Heart left ventricle (tissue), 16 donors: ENCODE data around the gene CLEC16A. TPM values are rescaled to one million over a fixed set of nuclear protein-coding genes. Genes with fewer than 3 reads are reported as not detected.

ENCODE experiments used
- ATAC-seq, 4 donors: fragments of 200-7000 bp; cut with Tn5 transposase; one replicate each; pipeline ENCODE4 v1.9.1; 2020 to 2022; ENCODE audit warnings: moderate library complexity in 4 of 4, mild to moderate bottlenecking in 3 of 4, moderate number of reproducible peaks in 1 of 4
- DNase-seq, 5 donors: peaks; one replicate each; pipeline ENCODE4 v3.0.0-alpha.2; 2020
- H3K27ac ChIP-seq, 12 donors: fragments of 200-600 bp; sonication (generic) in 4 of 12; one replicate each; pipeline versions ENCODE4 v1.5.0 to v1.8.0; 2016 to 2022; ENCODE audit warnings: mild to moderate bottlenecking in 2 of 12
- H3K27me3 ChIP-seq, 9 donors: fragments of 200-600 bp; sonication (generic) in 2 of 9; one replicate each; pipeline versions ENCODE4 v1.5.1 to v1.8.0; 2016 to 2022; ENCODE audit warnings: mild to moderate bottlenecking in 3 of 9
- H3K36me3 ChIP-seq, 9 donors: fragments of 200-600 bp; sonication (generic) in 2 of 9; one replicate each; pipeline versions ENCODE4 v1.5.0 to v1.8.0; 2018 to 2022; ENCODE audit warnings: mild to moderate bottlenecking in 2 of 9
- H3K4me1 ChIP-seq, 12 donors: fragments of 200-600 bp; sonication (generic) in 4 of 12; one replicate each; pipeline versions ENCODE4 v1.5.0 to v1.8.0; 2016 to 2022; ENCODE audit warnings: mild to moderate bottlenecking in 3 of 12
- H3K4me3 ChIP-seq, 12 donors: fragments of 200-600 bp; sonication (generic) in 4 of 12; one replicate each; pipeline versions ENCODE4 v1.5.0 to v1.8.0; 2017 to 2022; ENCODE audit warnings: mild to moderate bottlenecking in 9 of 12, moderate library complexity in 4 of 12
- H3K9me3 ChIP-seq, 12 donors: fragments of 200-600 bp; sonication (generic) in 4 of 12; one replicate each; pipeline versions ENCODE4 v1.5.0 to v1.8.0; 2016 to 2022; ENCODE audit warnings: mild to moderate bottlenecking in 1 of 12
- CTCF ChIP-seq, 12 donors: fragments of 200-600 bp; sonication (generic) in 4 of 12; IDR thresholded peaks; one replicate each; pipeline versions ENCODE4 v1.5.0 to v1.8.0; 2018 to 2022; ENCODE audit warnings: antibody characterized with exemption in 12 of 12, mild to moderate bottlenecking in 5 of 12
- POLR2A ChIP-seq, 2 donors: fragments of 450-650 bp; IDR thresholded peaks; one replicate each; pipeline ENCODE4 v1.6.1; 2017; ENCODE audit warnings: antibody characterized with exemption in 2 of 2, mild to moderate bottlenecking in 2 of 2, moderate library complexity in 2 of 2
- WGBS, 4 donors: extraction: QIAGEN DNeasy Blood & Tissue Kit in 2 of 4; methylation state at CpG; one replicate each; pipeline versions ENCODE4 v1.1.5 to v1.1.7; 2013 to 2018; 5-methylcytosine and 5-hydroxymethylcytosine counted together
- intact Hi-C, 10 donors: fragments of 100-400 bp; cut with DNase I; formaldehyde crosslinking; loops; one replicate each; pipeline versions ENCODE4 v1.11.1 to v1.14.2; 2022
- polyA plus RNA-seq, 2 donors: library from polyadenylated mRNA; stranded (reverse); fragments of 200-250 nt; gene quantifications; one replicate each; pipeline ENCODE4 v1.2.3, GENCODE V29; 2013
- total RNA-seq, 9 donors: library from RNA; depleted of rRNA in 2 of 9; stranded (reverse); fragments of >200 nt in 2 of 9; fragmentation: NEBNext Ultra II Directional in 3 of 9; extraction: Animal tissue kit (Norgen Biotek cat#: 25700) in 3 of 9; gene quantifications; one replicate each; pipeline versions ENCODE4 v1.1.0 to v1.2.4, GENCODE V29; 2016 to 2023
- donor health status: ischemic (EF 13 %, LVEDD 7.1; RV severe dilation, severe dysfunction).
- donor health status: healthy with polysubstance abuse.
- donor health status: DM: no; HTN: yes; CAD: no.
- donor health status: DM: no; HTN: no; CAD: no.
- donor health status: ischemic (EF 25% LVEDD 6.9; RV normal size, moderate dysfunction).
- donor health status: ischemic (EF 25% LVEDD 5.7; RV mildly dilated, moderate dysfunction).
- donor health status: healthy.
- donor health status: DM: yes; HTN: yes; CAD: no.
- donor health status: ischemic (EF 35%, LVEDD 5.7; RV mildly dilated, moderate dysfunction).
- donor health status: nonischemic (EF 11% LVEDD 7.7; RV severe dilation, severe dysfunction).
- donor health status: DM: yes; HTN: yes; CAD: no.
- donor health status: PGD.
- donor health status: ischemic (EF 29% LVEDD 5.4; RV normal size, mild dysfunction).
- donor health status: nonischemic (EF 23%, LVEDD 6.1; RV moderate dilation, normal function).

The CLEC16A gene
- total and polyA plus RNA-seq, 11 donors, result 13.8 to 41.1 (median 23.7) TPM

- DNase-seq, result no peak
- whole genome bisulfite sequencing, 4 donors, result 87 to 97% (median 94%) methylated on average over 2 of the region's 2 CpGs
- H3K4me1 ChIP-seq, result peaks cover 0 to 60% (median 0%) of the 10 kb centered on the region in 12 donors
- H3K27me3 ChIP-seq, result no peaks in the 10 kb centered on the region
- intact Hi-C loops, result no loop called here
- no peak for TF ChIP-seq CTCF (IDR thresholded peaks at IDR 0.05)
- no peak for TF ChIP-seq POLR2A (IDR thresholded peaks at IDR 0.05)
- peak in 3 of 4 donors; percentile 21 to 63 (median 36) for ATAC-seq
- peak overlapping the region in 2 of 12 donors; percentile 13 to 73 for H3K27ac ChIP-seq
- H3K36me3 ChIP-seq, result peaks cover 0 to 80% (median 10%) of the 10 kb centered on the region in 9 donors
- no peaks in the 10 kb centered on the region for H3K9me3 ChIP-seq
- H3K4me3 ChIP-seq, result no peak overlapping the region
Observed at GRCh38 chr16:10896723-10897122, 47.6 kb upstream of the CLEC16A start.

DNA sequence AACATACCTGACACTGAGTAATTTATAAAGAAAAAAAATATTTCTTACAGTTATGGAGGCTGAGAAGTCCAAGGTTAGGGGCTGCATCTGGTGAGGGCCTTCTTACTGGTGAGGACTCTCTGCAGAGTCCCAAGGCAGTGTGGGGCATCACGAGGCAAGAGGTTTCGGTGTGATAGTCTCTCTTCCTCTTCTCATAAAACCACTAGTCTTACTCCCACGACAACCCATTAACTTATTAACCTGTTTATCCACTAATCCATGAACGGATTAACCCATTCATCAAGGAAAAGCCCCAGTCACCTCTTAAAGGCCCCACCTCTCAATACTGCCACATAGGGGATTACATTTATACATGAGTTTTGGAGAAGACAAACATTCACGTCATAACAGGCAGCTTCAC lies 47.2 kb upstream of the CLEC16A start:
- peak in 1 of 4 donors; percentile 15 for ATAC-seq

DNA sequence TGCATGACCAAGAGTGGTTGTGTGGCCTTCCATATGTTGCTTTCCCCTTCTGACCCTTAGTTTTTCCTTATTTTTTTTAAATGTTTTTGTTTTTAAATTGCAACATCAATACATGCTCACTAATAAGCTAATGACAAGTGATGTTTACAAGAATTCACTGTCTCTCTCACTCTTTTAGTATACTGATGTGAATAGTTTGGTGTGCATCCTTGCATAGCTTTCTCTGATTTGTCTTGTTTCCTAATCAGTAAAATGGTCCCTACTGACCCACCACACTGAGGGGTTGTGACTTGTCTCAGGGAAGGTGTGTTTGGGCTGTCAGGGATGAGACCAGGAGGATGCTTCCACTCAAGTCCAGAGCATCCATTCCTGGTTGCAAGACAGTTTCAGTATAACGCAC lies 41.4 kb upstream of the CLEC16A start:
- Histone ChIP-seq H3K9me3 (peaks cover 0 to 10% (median 0%) of the 10 kb centered on the region in 12 donors), H3K4me1 (peaks cover 0 to 8% (median 0%) of the 10 kb centered on the region in 12 donors), H3K4me3 (no peak overlapping the region), H3K36me3 (peaks cover 0 to 100% (median 16%) of the 10 kb centered on the region in 9 donors), H3K27ac (no peak overlapping the region), H3K27me3 (no peaks in the 10 kb centered on the region)
- no peak for ATAC-seq
- no peak for DNase-seq
- WGBS, 4 donors, result 92 to 100% (median 93%) methylated on average over 1 of the region's 1 CpG
- TF ChIP-seq CTCF (IDR thresholded peaks at IDR 0.05) (no peak), POLR2A (IDR thresholded peaks at IDR 0.05) (no peak)
- intact Hi-C loops, result loop anchor here in 1 of 10 donors (5.0 kb wide), 1 partner anchor 136 kb away; no protein-coding TSS in a partner anchor

More for the DNA sequence above, 47.2 kb upstream of the CLEC16A start:
- DNase-seq, result no peak
- intact Hi-C loops, result no loop called here
- Histone ChIP-seq H3K36me3 (peaks cover 0 to 84% (median 11%) of the 10 kb centered on the region in 9 donors), H3K27ac (peak overlapping the region in 1 of 12 donors; percentile 73), H3K4me3 (no peak overlapping the region), H3K27me3 (no peaks in the 10 kb centered on the region), H3K4me1 (peaks cover 0 to 56% (median 0%) of the 10 kb centered on the region in 12 donors), H3K9me3 (no peaks in the 10 kb centered on the region)
- 69 to 82% (median 78%) methylated on average over 5 of the region's 5 CpGs for WGBS, 4 donors
- TF ChIP-seq POLR2A (IDR thresholded peaks at IDR 0.05) (no peak), CTCF (IDR thresholded peaks at IDR 0.05) (no peak)

GRCh38 chr16:10906482-10906881 lies 37.9 kb upstream of the CLEC16A start:
- peaks cover 0 to 99% (median 13%) of the 10 kb centered on the region in 9 donors for H3K36me3 ChIP-seq
- no peak overlapping the region for H3K27ac ChIP-seq
- TF ChIP-seq CTCF (IDR thresholded peaks at IDR 0.05), result no peak
- TF ChIP-seq POLR2A (IDR thresholded peaks at IDR 0.05), result no peak
- H3K27me3 ChIP-seq, result no peaks in the 10 kb centered on the region
- intact Hi-C loops, result no loop called here
- ATAC-seq (peak in 1 of 4 donors; percentile 4), DNase-seq (no peak)
- 92 to 94% (median 93%) methylated on average over 16 to 19 of the region's 19 CpGs for WGBS, 4 donors
- peaks cover 0 to 8% (median 0%) of the 10 kb centered on the region in 12 donors for H3K4me1 ChIP-seq
- H3K9me3 ChIP-seq, result peaks cover 0 to 10% (median 0%) of the 10 kb centered on the region in 12 donors
- H3K4me3 ChIP-seq, result no peak overlapping the region
